ENCODE measurements around the gene TAOK3. TPM values are rescaled to one million over a fixed set of nuclear protein-coding genes. Genes with fewer than 3 reads are reported as not detected.
A peak's percentile ranks its signal among the peaks of the same experiment; 100 is the strongest.

The TAOK3 gene
- total RNA-seq, 3 donors from 2014 or later (not counting 1 experiment from before 2014, with no cell fraction given), result 155 to 166 (median 157) TPM

- Mint-ChIP-seq H3K4me1 (no peaks in the 10 kb centered on the region), H3K4me3 (no peak overlapping the region), H3K9me3 (no peaks in the 10 kb centered on the region), H3K27ac (no peak overlapping the region), H3K36me3 (peaks cover 22% of the 10 kb centered on the region), H3K27me3 (ENCODE audit: low read depth in 2 of 2) (no peaks in the 10 kb centered on the region)
- intact Hi-C loops (cut with micrococcal nuclease), result no loop called here
- WGBS (ENCODE audit: insufficient coverage), result 82% methylated on average over 4 of the region's 4 CpGs
- no peak overlapping the region for H3K4me3 ChIP-seq (ENCODE audit: low read length)
- H3K9me3 ChIP-seq (ENCODE audit: control insufficient read depth, insufficient read depth, low read length), result no peaks in the 10 kb centered on the region
- H3K36me3 ChIP-seq (ENCODE audit: control insufficient read depth, insufficient read depth, low read length), result peaks cover 72% of the 10 kb centered on the region
- no peak overlapping the region for H3K27ac ChIP-seq (ENCODE audit: low read length)
- no peaks in the 10 kb centered on the region for H3K27me3 ChIP-seq (ENCODE audit: control insufficient read depth, insufficient read depth, low read length)
- ATAC-seq (no peak), DNase-seq (no peak)
- no peaks in the 10 kb centered on the region for H3K4me1 ChIP-seq (ENCODE audit: control insufficient read depth, insufficient read depth, low read length)
- TF ChIP-seq, protein P1, sequence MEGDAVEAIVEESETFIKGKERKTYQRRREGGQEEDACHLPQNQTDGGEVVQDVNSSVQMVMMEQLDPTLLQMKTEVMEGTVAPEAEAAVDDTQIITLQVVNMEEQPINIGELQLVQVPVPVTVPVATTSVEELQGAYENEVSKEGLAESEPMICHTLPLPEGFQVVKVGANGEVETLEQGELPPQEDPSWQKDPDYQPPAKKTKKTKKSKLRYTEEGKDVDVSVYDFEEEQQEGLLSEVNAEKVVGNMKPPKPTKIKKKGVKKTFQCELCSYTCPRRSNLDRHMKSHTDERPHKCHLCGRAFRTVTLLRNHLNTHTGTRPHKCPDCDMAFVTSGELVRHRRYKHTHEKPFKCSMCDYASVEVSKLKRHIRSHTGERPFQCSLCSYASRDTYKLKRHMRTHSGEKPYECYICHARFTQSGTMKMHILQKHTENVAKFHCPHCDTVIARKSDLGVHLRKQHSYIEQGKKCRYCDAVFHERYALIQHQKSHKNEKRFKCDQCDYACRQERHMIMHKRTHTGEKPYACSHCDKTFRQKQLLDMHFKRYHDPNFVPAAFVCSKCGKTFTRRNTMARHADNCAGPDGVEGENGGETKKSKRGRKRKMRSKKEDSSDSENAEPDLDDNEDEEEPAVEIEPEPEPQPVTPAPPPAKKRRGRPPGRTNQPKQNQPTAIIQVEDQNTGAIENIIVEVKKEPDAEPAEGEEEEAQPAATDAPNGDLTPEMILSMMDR (IDR thresholded peaks at IDR 0.05), result no peak
Measured at GRCh38 chr12:118175823-118176447, 196.8 kb downstream of the TAOK3 start.

DNA sequence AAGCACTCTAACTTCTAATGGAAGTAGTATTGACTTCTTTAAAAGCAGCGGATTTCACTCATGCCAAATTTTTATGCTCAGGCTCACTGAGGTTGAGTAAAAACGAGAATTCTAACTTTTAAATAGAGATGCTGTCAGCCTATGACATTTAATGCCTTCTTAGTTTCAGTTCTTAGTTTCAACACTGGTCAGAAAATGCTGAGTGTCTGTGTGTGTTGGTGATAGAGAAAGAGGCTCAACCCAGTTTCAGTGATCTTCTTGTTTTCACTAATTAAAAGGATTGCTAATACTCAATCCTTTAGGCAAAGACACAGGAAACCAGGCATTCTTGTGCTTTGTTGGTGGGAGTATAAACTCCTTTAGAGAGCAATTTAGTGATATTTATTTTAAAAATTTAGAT is 205.8 kb downstream of the TAOK3 start:
- ATAC-seq (no peak), DNase-seq (no peak)
- TF ChIP-seq, protein P1 (IDR thresholded peaks at IDR 0.05), result no peak
- Histone ChIP-seq H3K4me3 (ENCODE audit: low read length) (no peak overlapping the region), H3K27ac (ENCODE audit: low read length) (no peak overlapping the region), H3K36me3 (ENCODE audit: control insufficient read depth, insufficient read depth, low read length) (peaks cover 56% of the 10 kb centered on the region), H3K4me1 (ENCODE audit: control insufficient read depth, insufficient read depth, low read length) (no peaks in the 10 kb centered on the region), H3K27me3 (ENCODE audit: control insufficient read depth, insufficient read depth, low read length) (no peaks in the 10 kb centered on the region), H3K9me3 (ENCODE audit: control insufficient read depth, insufficient read depth, low read length) (no peaks in the 10 kb centered on the region)
- Mint-ChIP-seq H3K27me3 (ENCODE audit: low read depth in 2 of 2) (no peaks in the 10 kb centered on the region), H3K36me3 (peaks cover 36% of the 10 kb centered on the region), H3K27ac (no peak overlapping the region), H3K4me3 (no peak overlapping the region), H3K4me1 (peaks cover 0 to 4% of the 10 kb centered on the region in 2 donors), H3K9me3 (no peaks in the 10 kb centered on the region)
- intact Hi-C loops (cut with micrococcal nuclease), result no loop called here
- 74% methylated on average over 2 of the region's 2 CpGs for WGBS (ENCODE audit: insufficient coverage)

DNA sequence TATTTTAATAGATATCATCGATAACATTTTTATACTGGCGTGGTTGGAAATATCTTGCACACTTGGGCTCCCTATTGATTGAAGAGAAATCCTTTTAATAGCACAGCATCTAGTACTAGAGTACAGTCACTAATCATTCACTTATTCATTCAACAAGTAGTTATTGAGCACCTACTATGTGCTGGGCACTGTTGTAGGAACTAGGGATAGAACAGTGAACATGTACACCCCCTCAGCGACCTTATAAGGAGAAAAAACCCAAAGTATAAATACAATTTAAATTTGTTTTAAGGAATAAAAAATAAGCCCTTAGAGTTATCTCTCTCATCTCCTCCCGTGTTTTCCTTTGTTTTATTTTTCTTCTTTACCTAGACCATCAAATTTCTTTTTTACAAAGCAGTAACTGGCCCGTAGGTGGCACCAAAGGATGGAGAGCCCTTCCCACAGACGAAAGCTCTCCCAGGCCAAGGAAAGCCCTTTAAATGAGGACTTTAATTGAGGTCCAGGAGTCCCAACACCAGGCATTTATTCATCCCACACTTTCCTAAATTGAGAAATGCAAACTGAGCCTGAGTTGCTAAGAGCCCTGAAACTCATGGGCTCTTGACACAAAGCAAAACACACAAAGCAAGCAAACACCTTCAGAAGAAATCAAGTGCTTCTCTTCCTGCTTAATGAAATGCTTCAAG is 207.8 kb downstream of the TAOK3 start:
- H3K27ac Mint-ChIP-seq, result peak overlapping the region in 1 of 2 donors; percentile 33
- H3K9me3 Mint-ChIP-seq, result no peaks in the 10 kb centered on the region
- Histone ChIP-seq H3K36me3 (ENCODE audit: control insufficient read depth, insufficient read depth, low read length) (peaks cover 60% of the 10 kb centered on the region), H3K27me3 (ENCODE audit: control insufficient read depth, insufficient read depth, low read length) (no peaks in the 10 kb centered on the region), H3K27ac (ENCODE audit: low read length) (no peak overlapping the region), H3K4me1 (ENCODE audit: control insufficient read depth, insufficient read depth, low read length) (no peaks in the 10 kb centered on the region), H3K9me3 (ENCODE audit: control insufficient read depth, insufficient read depth, low read length) (no peaks in the 10 kb centered on the region), H3K4me3 (ENCODE audit: low read length) (no peak overlapping the region)
- H3K36me3 Mint-ChIP-seq, result peaks cover 23% of the 10 kb centered on the region
- H3K4me3 Mint-ChIP-seq, result no peak overlapping the region
- TF ChIP-seq, protein P1 (IDR thresholded peaks at IDR 0.05), result no peak
- peak in 1 of 2 donors; percentile 11 for DNase-seq
- intact Hi-C loops (cut with micrococcal nuclease), result no loop called here
- ATAC-seq, result no peak
- WGBS (ENCODE audit: insufficient coverage), result 67% methylated on average over 3 of the region's 6 CpGs
- no peaks in the 10 kb centered on the region for H3K27me3 Mint-ChIP-seq (ENCODE audit: low read depth in 2 of 2)
- peaks cover 0 to 3% of the 10 kb centered on the region in 2 donors for H3K4me1 Mint-ChIP-seq

All from natural killer cell (primary cell).